ENCODE results near the gene AZIN2.

The AZIN2 gene

GRCh38 chr1:33165209-33165608 lies 84.3 kb downstream of the AZIN2 start:
- no peak overlapping the region for H3K4me3 ChIP-seq (ENCODE audit: control insufficient read depth, low read depth, low read length)
- no peak for DNase-seq (ENCODE audit: low read depth)
- no peak for TF ChIP-seq CTCF (IDR thresholded peaks at IDR 0.05; ENCODE audit: control insufficient read depth, insufficient read depth, low read depth, low read length, missing control alignments)

- DNase-seq (ENCODE audit: low read depth), result no peak
- TF ChIP-seq CTCF (IDR thresholded peaks at IDR 0.05; ENCODE audit: control insufficient read depth, insufficient read depth, low read depth, low read length, missing control alignments), result no peak
- no peak overlapping the region for H3K4me3 ChIP-seq (ENCODE audit: control insufficient read depth, low read depth, low read length)
Measured at GRCh38 chr1:33165809-33166208, 84.9 kb downstream of the AZIN2 start.

- DNase-seq (ENCODE audit: low read depth), result no peak
- no peak for TF ChIP-seq CTCF (IDR thresholded peaks at IDR 0.05; ENCODE audit: control insufficient read depth, insufficient read depth, low read depth, low read length, missing control alignments)
- H3K4me3 ChIP-seq (ENCODE audit: control insufficient read depth, low read depth, low read length), result no peak overlapping the region
Measured at GRCh38 chr1:33167650-33168447, 86.9 kb downstream of the AZIN2 start.

DNA sequence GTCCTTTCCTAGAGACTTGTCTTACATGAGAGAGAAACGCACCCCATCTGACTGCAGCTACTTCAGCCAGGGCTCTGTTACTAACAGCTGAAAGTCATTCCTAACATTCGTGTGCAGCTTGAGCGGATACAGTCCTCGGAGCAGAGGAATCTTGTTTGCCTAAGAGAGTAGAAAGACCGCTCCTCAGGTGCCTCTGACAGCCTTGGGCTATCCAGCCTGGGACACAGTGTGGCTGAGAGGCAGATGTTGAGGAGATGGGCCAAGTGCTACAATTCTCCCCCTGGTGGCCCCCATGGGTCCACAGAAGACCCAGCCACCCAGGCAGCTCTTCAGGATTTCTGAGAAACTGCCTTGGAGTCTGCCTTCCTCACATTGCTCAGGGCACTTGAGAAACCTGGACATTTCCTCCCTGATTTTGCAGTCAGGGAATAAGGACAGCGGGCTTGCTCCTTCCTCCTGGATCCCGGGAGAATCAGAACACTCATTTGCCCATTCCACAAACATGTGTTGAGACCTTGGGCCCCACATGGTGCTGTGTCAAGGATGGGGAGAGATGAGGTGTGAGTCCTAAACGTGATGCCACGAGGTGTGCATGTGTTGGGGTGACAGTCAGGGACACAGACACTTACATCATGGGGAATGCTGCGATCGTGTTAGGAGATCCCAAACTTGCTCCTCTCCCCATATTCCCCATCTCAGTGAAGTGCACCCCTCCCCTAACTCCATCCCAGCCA lies 87.8 kb downstream of the AZIN2 start:
- no peak for DNase-seq (ENCODE audit: low read depth)
- H3K4me3 ChIP-seq (ENCODE audit: control insufficient read depth, low read depth, low read length), result no peak overlapping the region
- TF ChIP-seq CTCF (IDR thresholded peaks at IDR 0.05; ENCODE audit: control insufficient read depth, insufficient read depth, low read depth, low read length, missing control alignments), result no peak

DNA sequence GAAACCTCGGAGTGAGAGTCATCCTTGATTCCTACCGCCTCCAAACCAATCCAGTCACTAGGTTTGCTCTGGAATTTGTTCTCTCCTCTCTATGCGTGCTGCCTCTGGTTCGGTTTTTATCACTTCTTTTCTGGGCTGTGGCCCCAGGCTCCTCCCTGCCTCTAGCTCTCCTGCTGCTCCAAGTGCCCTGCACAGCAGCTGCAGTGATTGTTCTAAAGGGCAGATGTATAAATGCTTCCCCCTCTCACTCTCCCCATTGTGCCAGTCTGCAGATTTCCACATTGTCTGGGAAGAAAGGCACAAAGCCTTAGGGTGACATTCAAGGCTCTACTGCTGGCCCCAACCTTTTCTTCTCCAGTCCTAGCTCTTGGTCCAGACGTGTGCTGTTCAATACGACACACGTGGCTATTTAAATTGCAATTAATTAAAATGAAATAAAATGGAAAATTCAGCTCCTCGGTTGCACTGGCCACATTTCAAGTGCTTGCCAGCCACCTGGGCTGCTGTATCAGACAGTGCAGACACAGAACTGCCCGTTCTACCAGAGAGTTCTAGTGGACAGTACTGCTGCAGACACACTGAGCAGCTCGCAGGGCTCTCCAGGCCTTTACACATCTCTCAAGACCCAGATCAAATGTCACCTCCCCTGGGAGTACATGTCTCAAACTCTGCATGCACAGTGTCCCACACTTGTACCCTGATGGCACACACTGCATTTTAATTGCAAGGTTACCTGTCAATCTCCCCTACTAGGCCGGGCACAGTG lies 88.5 kb downstream of the AZIN2 start:
- no peak for TF ChIP-seq CTCF (IDR thresholded peaks at IDR 0.05; ENCODE audit: control insufficient read depth, insufficient read depth, low read depth, low read length, missing control alignments)
- DNase-seq (ENCODE audit: low read depth), result no peak
- no peak overlapping the region for H3K4me3 ChIP-seq (ENCODE audit: control insufficient read depth, low read depth, low read length)
